H1 (cell line): ENCODE measurements around the gene REG3G. TPM values are rescaled to one million over a fixed set of nuclear protein-coding genes. Genes with fewer than 3 reads are reported as not detected.

Experiments used
- CTCF ChIA-PET: fragments of 300-600 bp; sonication (Branson Sonifier 250); formaldehyde crosslinking; loops from one replicate; lab custom pipeline; 2021; ENCODE audit not compliant: partially characterized antibody; lab: Charles Lee
- POLR2A ChIA-PET: fragments of 300-600 bp; sonication (Branson Sonifier 250); formaldehyde crosslinking; loops from one replicate; lab custom pipeline; 2021; ENCODE audit warnings: inconsistent platforms; ENCODE audit not compliant: partially characterized antibody; lab: Charles Lee
- DNase-seq, 2 experiments: peaks; one replicate each; pipeline versions ENCODE4 v3.0.0 to v3.0.0-alpha.2; 2010 to 2022; ENCODE audit warnings: low spot score in 2 of 2, low read depth in 1 of 2, mixed read lengths in 1 of 2
- FAIRE-seq: peaks from 2 replicates; lab custom pipeline; 2011; peaks lifted over from hg19 to GRCh38; lab: Jason Lieb, UNC
- H2AFZ ChIP-seq: 2 replicates; pipeline ENCODE4 v1.8.1; 2012; ENCODE audit warnings: low read length, inconsistent platforms
- H2AK5ac ChIP-seq: 2 replicates; pipeline ENCODE4 v1.6.1; 2013; ENCODE audit warnings: low read depth, low read length
- H2BK120ac ChIP-seq: replicated peaks from 2 replicates; pipeline ENCODE3; 2013; ENCODE audit warnings: low read depth, low read length, inconsistent platforms
- H2BK12ac ChIP-seq: 2 replicates; pipeline ENCODE4 v1.6.1; 2013; ENCODE audit warnings: low read depth, low read length
- H2BK15ac ChIP-seq: 2 replicates; pipeline ENCODE4 v1.6.1; 2013; ENCODE audit warnings: low read length
- H2BK20ac ChIP-seq: 2 replicates; pipeline ENCODE4 v1.6.1; 2013; ENCODE audit warnings: low read length
- H2BK5ac ChIP-seq: 2 replicates; pipeline ENCODE4 v1.6.1; 2013; ENCODE audit warnings: low read depth, low read length
- H3K14ac ChIP-seq: 2 replicates; pipeline ENCODE4 v1.6.1; 2013; ENCODE audit warnings: inconsistent platforms; ENCODE audit not compliant: insufficient read length
- H3K18ac ChIP-seq: 2 replicates; pipeline ENCODE4 v1.6.1; 2013; ENCODE audit warnings: low read length; ENCODE audit errors: extremely low read depth
- H3K23ac ChIP-seq: 2 replicates; pipeline ENCODE4 v1.6.1; 2013; ENCODE audit warnings: inconsistent platforms; ENCODE audit not compliant: insufficient read length
- H3K23me2 ChIP-seq: 2 replicates; pipeline ENCODE4 v1.6.1; 2013; ENCODE audit warnings: low read depth, low read length
- H3K27ac ChIP-seq: 2 replicates; pipeline ENCODE4 v1.6.1; 2011; ENCODE audit warnings: low read depth, low read length, inconsistent platforms
- H3K27me3 ChIP-seq, 4 experiments: replicated peaks in 1 of 4; 1 replicate in 1 of 4; 2 replicates in 3 of 4; pipeline versions ENCODE4 v1.6.1 to v1.8.1; 2011 to 2013; ENCODE audit warnings: low read length in 3 of 4, mild to moderate bottlenecking in 3 of 4, inconsistent platforms in 2 of 4, mixed read lengths in 2 of 4, moderate library complexity in 1 of 4; ENCODE audit not compliant: control insufficient read depth in 3 of 4, insufficient read depth in 3 of 4; ENCODE audit errors: extremely low read depth in 1 of 4
- H3K36me3 ChIP-seq, 4 experiments: 2 replicates each; pipeline versions ENCODE4 v1.6.1 to v1.8.1; 2011 to 2013; ENCODE audit warnings: mild to moderate bottlenecking in 4 of 4, low read length in 3 of 4, moderate library complexity in 2 of 4, control low read depth in 1 of 4, inconsistent platforms in 1 of 4; ENCODE audit not compliant: insufficient read depth in 4 of 4, control insufficient read depth in 2 of 4
- H3K4ac ChIP-seq: replicated peaks from 2 replicates; pipeline ENCODE3; 2013; ENCODE audit warnings: low read length, low read depth, mixed read lengths, inconsistent platforms; ENCODE audit not compliant: insufficient read length
- H3K4me1 ChIP-seq, 4 experiments: replicated peaks in 1 of 4; 1 replicate in 1 of 4; 2 replicates in 3 of 4; pipeline versions ENCODE4 v1.6.1 to v1.8.1; 2011 to 2013; ENCODE audit warnings: low read length in 3 of 4, inconsistent platforms in 2 of 4, mixed read lengths in 1 of 4; ENCODE audit not compliant: insufficient read depth in 4 of 4, control insufficient read depth in 3 of 4
- H3K4me2 ChIP-seq, 2 experiments: 2 replicates each; pipeline versions ENCODE4 v1.6.1 to v1.8.1; 2011 to 2013; ENCODE audit warnings: low read depth in 2 of 2, low read length in 2 of 2, control low read depth in 1 of 2, inconsistent platforms in 1 of 2, mild to moderate bottlenecking in 1 of 2; ENCODE audit not compliant: insufficient read depth in 1 of 2
- H3K4me3 ChIP-seq, 4 experiments: fragments of 200-600, 300-600 bp in 1 of 4; sonication (generic), shearing (Covaris generic), sonication (Bioruptor Twin) in 1 of 4; 2 replicates each; pipeline versions ENCODE4 v1.5.1 to v1.8.1; 2011 to 2016; ENCODE audit warnings: low read length in 4 of 4, low read depth in 3 of 4, control low read depth in 2 of 4, inconsistent platforms in 2 of 4, mild to moderate bottlenecking in 2 of 4, mixed read lengths in 1 of 4, moderate library complexity in 1 of 4; ENCODE audit not compliant: insufficient read depth in 2 of 4; ENCODE audit errors: extremely low read depth in 1 of 4
- H3K56ac ChIP-seq: replicated peaks from 2 replicates; pipeline ENCODE3; 2013; ENCODE audit warnings: low read depth, mild to moderate bottlenecking, mixed read lengths, low read length, inconsistent platforms; ENCODE audit not compliant: insufficient read length
- H3K79me1 ChIP-seq: 2 replicates; pipeline ENCODE4 v1.6.1; 2013; ENCODE audit warnings: low read depth, low read length, control low read depth
- H3K79me2 ChIP-seq, 2 experiments: 2 replicates each; pipeline versions ENCODE4 v1.6.1 to v1.8.1; 2012 to 2013; ENCODE audit warnings: low read length in 2 of 2, mild to moderate bottlenecking in 2 of 2, inconsistent platforms in 1 of 2; ENCODE audit not compliant: insufficient read depth in 2 of 2, control insufficient read depth in 1 of 2
- H3K9ac ChIP-seq, 4 experiments: replicated peaks in 1 of 4; 1 replicate in 1 of 4; 2 replicates in 3 of 4; pipeline versions ENCODE4 v1.6.1 to v1.8.1; 2011 to 2013; ENCODE audit warnings: low read depth in 3 of 4, low read length in 3 of 4, control low read depth in 2 of 4, mild to moderate bottlenecking in 2 of 4, moderate library complexity in 2 of 4, inconsistent platforms in 1 of 4; ENCODE audit errors: extremely low read depth in 1 of 4
- H3K9me3 ChIP-seq, 2 experiments: 2 replicates each; pipeline versions ENCODE4 v1.6.1 to v1.8.1; 2012 to 2013; ENCODE audit warnings: mild to moderate bottlenecking in 2 of 2, moderate library complexity in 2 of 2, control low read depth in 1 of 2, inconsistent platforms in 1 of 2, low read depth in 1 of 2, low read length in 1 of 2, mixed read lengths in 1 of 2; ENCODE audit not compliant: insufficient read depth in 2 of 2
- H4K20me1 ChIP-seq, 2 experiments: replicated peaks in 1 of 2; 2 replicates each; pipeline versions ENCODE3 to v1.8.1; 2011 to 2013; ENCODE audit warnings: inconsistent platforms in 2 of 2, low read length in 2 of 2, mild to moderate bottlenecking in 1 of 2; ENCODE audit not compliant: insufficient read depth in 2 of 2, control insufficient read depth in 1 of 2
- H4K5ac ChIP-seq: 2 replicates; pipeline ENCODE4 v1.6.1; 2013; ENCODE audit warnings: low read length, low read depth, mixed read lengths, inconsistent platforms; ENCODE audit not compliant: insufficient read length
- H4K8ac ChIP-seq: 2 replicates; pipeline ENCODE4 v1.8.0; 2013; ENCODE audit warnings: mild to moderate bottlenecking, moderate library complexity, low read length, inconsistent platforms; ENCODE audit not compliant: insufficient read depth; ENCODE audit errors: extremely low read depth
- H4K91ac ChIP-seq: replicated peaks from 2 replicates; pipeline ENCODE3; 2013; ENCODE audit warnings: low read length, mixed read lengths, inconsistent platforms; ENCODE audit not compliant: insufficient read length
- CEBPB ChIP-seq: IDR thresholded peaks from 2 replicates; pipeline ENCODE4 v1.6.1; 2012; ENCODE audit warnings: low read depth, low read length
- MAFK ChIP-seq: IDR thresholded peaks from 2 replicates; pipeline ENCODE4 v1.6.1; 2012; ENCODE audit warnings: low read depth, mild to moderate bottlenecking, improper control_type of control experiment, low read length
- TAF1 ChIP-seq: IDR thresholded peaks from 2 replicates; pipeline ENCODE4 v1.6.1; 2011; ENCODE audit warnings: mild to moderate bottlenecking, low read depth, low read length
- YY1 ChIP-seq: IDR thresholded peaks from 2 replicates; pipeline ENCODE4 v1.6.1; 2011; ENCODE audit warnings: low read depth, mild to moderate bottlenecking, low read length
- WGBS, 2 experiments: shearing (Covaris generic) in 1 of 2; methylation state at CpG; one replicate each; pipeline versions ENCODE4 v1.1.6 to v1.1.7; 2013 to 2015; ENCODE audit warnings: low lambda C conversion rate in 2 of 2, mixed read lengths in 2 of 2, inconsistent platforms in 1 of 2, low coverage in 1 of 2, missing lambda C conversion rate in 1 of 2; ENCODE audit not compliant: insufficient replicate concordance in 2 of 2, insufficient coverage in 1 of 2, insufficient read length in 1 of 2; ENCODE audit errors: extremely low coverage in 1 of 2, missing lambda C conversion rate in 1 of 2; 5-methylcytosine and 5-hydroxymethylcytosine counted together
- polyA plus RNA-seq, 7 experiments: library from polyadenylated mRNA; depleted of rRNA in 3 of 7; stranded (reverse) in 5 of 7; unstranded in 2 of 7; fragments of >200 nt in 5 of 7; fragments of 200-250 nt in 2 of 7; gene quantifications; 1 replicate in 5 of 7; 2 replicates in 1 of 7; 4 replicates in 1 of 7; pipeline versions ENCODE4 v1.2.1 to v1.2.3, GENCODE V29; 2011 to 2013; ENCODE audit warnings: missing spikeins in 2 of 7, mixed read lengths in 2 of 7
- total RNA-seq: library from RNA; stranded (reverse); fragmentation: NEBNext Ultra II Directional; extraction: Animal tissue kit (Norgen Biotek cat#: 25700); gene quantifications from 2 replicates; pipeline ENCODE4 v1.2.1, GENCODE V29; 2021
- TF ChIP-seq, protein P1 (sequence below): IDR thresholded peaks from 2 replicates; pipeline ENCODE4 v1.6.1; 2012; ENCODE audit warnings: inconsistent platforms

The REG3G gene
- total and polyA plus RNA-seq, 2 of the 8 experiments (the other 6 are each of a cell fraction or from before 2014, with no cell fraction given), result not detected

DNA sequence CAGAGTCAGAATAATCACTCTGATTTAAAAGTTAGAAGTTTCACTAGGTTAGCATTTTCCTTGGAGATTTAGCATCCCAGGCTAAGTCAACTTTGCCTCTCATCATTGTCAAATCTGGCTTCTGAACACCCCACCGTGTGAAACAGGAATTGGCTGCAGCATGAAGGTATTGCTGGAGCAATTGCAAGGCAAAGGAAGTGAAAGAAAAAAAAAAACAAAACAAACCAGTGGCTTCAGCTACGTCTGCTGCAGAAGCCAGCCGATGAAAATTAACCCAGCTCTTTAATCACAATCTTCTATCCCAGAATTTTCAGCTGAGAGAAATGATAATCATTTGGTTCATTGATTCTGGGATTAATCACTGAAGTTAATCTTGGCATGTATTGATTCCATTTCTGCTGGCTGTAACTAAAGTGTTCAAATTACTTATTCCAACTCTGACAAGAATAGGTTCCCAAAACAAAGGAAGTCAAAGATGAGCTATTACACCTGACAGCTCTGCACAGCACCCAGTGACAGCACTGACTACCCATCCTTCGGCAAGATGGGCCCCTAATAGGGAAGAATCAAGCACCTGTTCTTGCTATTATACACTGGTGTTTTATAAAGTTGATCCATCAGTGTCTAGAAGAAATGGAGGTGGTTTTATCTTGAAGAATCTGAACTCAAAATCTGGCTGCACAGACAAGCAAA, 42.7 kb upstream of the REG3G start:
- no peaks in the 10 kb centered on the region for H3K79me2 ChIP-seq
- POLR2A ChIA-PET, result no interaction called here
- FAIRE-seq (no peak), DNase-seq (no peak)
- no peak overlapping the region for H3K4ac ChIP-seq
- no peak overlapping the region for H3K27ac ChIP-seq
- no peaks in the 10 kb centered on the region for H4K20me1 ChIP-seq
- TF ChIP-seq, protein P1, sequence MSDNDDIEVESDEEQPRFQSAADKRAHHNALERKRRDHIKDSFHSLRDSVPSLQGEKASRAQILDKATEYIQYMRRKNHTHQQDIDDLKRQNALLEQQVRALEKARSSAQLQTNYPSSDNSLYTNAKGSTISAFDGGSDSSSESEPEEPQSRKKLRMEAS, result no peak
- TF ChIP-seq YY1, result no peak
- TF ChIP-seq TAF1, result no peak
- no peak for TF ChIP-seq MAFK
- no peak for TF ChIP-seq CEBPB
- no peak overlapping the region for H3K23ac ChIP-seq
- no peak overlapping the region for H2BK20ac ChIP-seq
- H4K91ac ChIP-seq, result no peak overlapping the region
- no peak overlapping the region for H4K5ac ChIP-seq
- no peaks in the 10 kb centered on the region for H3K9me3 ChIP-seq
- H3K4me1 ChIP-seq, result peaks cover 0 to 8% (median 4%) of the 10 kb centered on the region in 4 experiments; a peak in 5 of 7 replicates
- no peaks in the 10 kb centered on the region for H3K23me2 ChIP-seq
- CTCF ChIA-PET, result interaction anchor here (0.6 to 8.4 kb wide), 8 partner anchors 9 to 1596 kb away, joined by 3 to 67 read pairs (median 4); no protein-coding TSS in a partner anchor
- H3K79me1 ChIP-seq, result no peaks in the 10 kb centered on the region
- no peak overlapping the region for H2BK5ac ChIP-seq
- H2AK5ac ChIP-seq, result no peak overlapping the region
- no peak overlapping the region for H2BK15ac ChIP-seq
- no peak overlapping the region for H3K18ac ChIP-seq
- H2BK120ac ChIP-seq, result no peak overlapping the region
- WGBS, 2 experiments, result 79% methylated on average over 4 of the region's 4 CpGs; no CpG with 5 or more reads in 1 of the 2 experiments
- H3K9ac ChIP-seq, result no peak overlapping the region
- H3K4me2 ChIP-seq, result no peak overlapping the region
- no peak overlapping the region for H3K56ac ChIP-seq
- no peaks in the 10 kb centered on the region for H3K36me3 ChIP-seq
- H3K4me3 ChIP-seq, result no peak overlapping the region
- no peak overlapping the region for H2BK12ac ChIP-seq
- H4K8ac ChIP-seq, result no peak overlapping the region
- H3K14ac ChIP-seq, result no peak overlapping the region
- H2AFZ ChIP-seq, result no peak overlapping the region
- H3K27me3 ChIP-seq, result no peaks in the 10 kb centered on the region
